Measurements from ENCODE around the gene S100A10.

S100A10 gene

GRCh38 chr1:152024223-152024622, 30.6 kb upstream of the S100A10 start:
- H3K9me3 ChIP-seq (ENCODE audit: insufficient read depth, low read length, severe bottlenecking): no peaks in the 10 kb centered on the region
- no peaks in the 10 kb centered on the region for H3K27me3 ChIP-seq (ENCODE audit: insufficient read depth, low read length, poor library complexity)
- DNase-seq: no peak
- H3K79me2 ChIP-seq (ENCODE audit: insufficient read depth, low read length): no peaks in the 10 kb centered on the region
- H3K36me3 ChIP-seq (ENCODE audit: insufficient read depth, low read length): no peaks in the 10 kb centered on the region
- no peak overlapping the region for H3K9ac ChIP-seq (ENCODE audit: low read depth, low read length)
- no peaks in the 10 kb centered on the region for H4K20me1 ChIP-seq (ENCODE audit: insufficient read depth, low read length)
- TF ChIP-seq CTCF (IDR thresholded peaks at IDR 0.05; ENCODE audit: borderline replicate concordance, extremely low read depth, low read length, poor library complexity, severe bottlenecking) (no peak), EZH2 (IDR thresholded peaks at IDR 0.05; ENCODE audit: borderline replicate concordance, low read depth, low read length, severe bottlenecking) (no peak)
- H3K4me1 ChIP-seq (ENCODE audit: insufficient read depth, low read length): peaks cover 6% of the 10 kb centered on the region
- no peak overlapping the region for H3K4me3 ChIP-seq (ENCODE audit: low read depth in 1 of 2, low read length in 2 of 2)
- no peak overlapping the region for H3K27ac ChIP-seq (ENCODE audit: low read length)
- no peak overlapping the region for H3K4me2 ChIP-seq (ENCODE audit: insufficient read depth, low read length)
- H2AFZ ChIP-seq (ENCODE audit: low read depth, low read length): no peak overlapping the region
- no peak for ATAC-seq (ENCODE audit: insufficient read depth, low read depth)

GRCh38 chr1:152023221-152023620, 29.6 kb upstream of the S100A10 start:
- no peaks in the 10 kb centered on the region for H3K27me3 ChIP-seq (ENCODE audit: insufficient read depth, low read length, poor library complexity)
- H3K4me3 ChIP-seq (ENCODE audit: low read depth in 1 of 2, low read length in 2 of 2): no peak overlapping the region
- H3K4me1 ChIP-seq (ENCODE audit: insufficient read depth, low read length): no peaks in the 10 kb centered on the region
- H3K36me3 ChIP-seq (ENCODE audit: insufficient read depth, low read length): no peaks in the 10 kb centered on the region
- ATAC-seq (ENCODE audit: insufficient read depth, low read depth) (no peak), DNase-seq (no peak)
- TF ChIP-seq EZH2 (IDR thresholded peaks at IDR 0.05; ENCODE audit: borderline replicate concordance, low read depth, low read length, severe bottlenecking) (no peak), CTCF (IDR thresholded peaks at IDR 0.05; ENCODE audit: borderline replicate concordance, extremely low read depth, low read length, poor library complexity, severe bottlenecking) (no peak)
- H3K9ac ChIP-seq (ENCODE audit: low read depth, low read length): no peak overlapping the region
- no peak overlapping the region for H3K27ac ChIP-seq (ENCODE audit: low read length)
- no peaks in the 10 kb centered on the region for H3K9me3 ChIP-seq (ENCODE audit: insufficient read depth, low read length, severe bottlenecking)
- H3K4me2 ChIP-seq (ENCODE audit: insufficient read depth, low read length): no peak overlapping the region
- H3K79me2 ChIP-seq (ENCODE audit: insufficient read depth, low read length): no peaks in the 10 kb centered on the region
- H4K20me1 ChIP-seq (ENCODE audit: insufficient read depth, low read length): no peaks in the 10 kb centered on the region
- no peak overlapping the region for H2AFZ ChIP-seq (ENCODE audit: low read depth, low read length)

- no peak overlapping the region for H3K9ac ChIP-seq (ENCODE audit: low read depth, low read length)
- no peak for DNase-seq
- no peak overlapping the region for H2AFZ ChIP-seq (ENCODE audit: low read depth, low read length)
- no peak overlapping the region for H3K4me2 ChIP-seq (ENCODE audit: insufficient read depth, low read length)
- H3K27ac ChIP-seq (ENCODE audit: low read length): no peak overlapping the region
- no peak overlapping the region for H3K4me3 ChIP-seq (ENCODE audit: low read depth in 1 of 2, low read length in 2 of 2)
- ATAC-seq (ENCODE audit: insufficient read depth, low read depth): no peak
- no peaks in the 10 kb centered on the region for H3K27me3 ChIP-seq (ENCODE audit: insufficient read depth, low read length, poor library complexity)
- no peaks in the 10 kb centered on the region for H3K79me2 ChIP-seq (ENCODE audit: insufficient read depth, low read length)
- no peaks in the 10 kb centered on the region for H4K20me1 ChIP-seq (ENCODE audit: insufficient read depth, low read length)
- no peaks in the 10 kb centered on the region for H3K36me3 ChIP-seq (ENCODE audit: insufficient read depth, low read length)
- H3K9me3 ChIP-seq (ENCODE audit: insufficient read depth, low read length, severe bottlenecking): no peaks in the 10 kb centered on the region
- H3K4me1 ChIP-seq (ENCODE audit: insufficient read depth, low read length): no peaks in the 10 kb centered on the region
- no peak for TF ChIP-seq EZH2 (IDR thresholded peaks at IDR 0.05; ENCODE audit: borderline replicate concordance, low read depth, low read length, severe bottlenecking)
- no peak for TF ChIP-seq CTCF (IDR thresholded peaks at IDR 0.05; ENCODE audit: borderline replicate concordance, extremely low read depth, low read length, poor library complexity, severe bottlenecking)
Measured at GRCh38 chr1:152022474-152022873, 28.8 kb upstream of the S100A10 start.

GRCh38 chr1:152021569-152021968, 27.9 kb upstream of the S100A10 start:
- Histone ChIP-seq H3K27me3 (ENCODE audit: insufficient read depth, low read length, poor library complexity) (no peaks in the 10 kb centered on the region), H3K9ac (ENCODE audit: low read depth, low read length) (no peak overlapping the region), H4K20me1 (ENCODE audit: insufficient read depth, low read length) (no peaks in the 10 kb centered on the region), H3K9me3 (ENCODE audit: insufficient read depth, low read length, severe bottlenecking) (no peaks in the 10 kb centered on the region), H3K4me3 (ENCODE audit: low read depth in 1 of 2, low read length in 2 of 2) (no peak overlapping the region), H3K4me2 (ENCODE audit: insufficient read depth, low read length) (no peak overlapping the region), H3K79me2 (ENCODE audit: insufficient read depth, low read length) (no peaks in the 10 kb centered on the region), H3K36me3 (ENCODE audit: insufficient read depth, low read length) (no peaks in the 10 kb centered on the region), H3K4me1 (ENCODE audit: insufficient read depth, low read length) (no peaks in the 10 kb centered on the region), H3K27ac (ENCODE audit: low read length) (no peak overlapping the region), H2AFZ (ENCODE audit: low read depth, low read length) (no peak overlapping the region)
- ATAC-seq (ENCODE audit: insufficient read depth, low read depth): no peak
- TF ChIP-seq CTCF (IDR thresholded peaks at IDR 0.05; ENCODE audit: borderline replicate concordance, extremely low read depth, low read length, poor library complexity, severe bottlenecking) (no peak), EZH2 (IDR thresholded peaks at IDR 0.05; ENCODE audit: borderline replicate concordance, low read depth, low read length, severe bottlenecking) (no peak)
- no peak for DNase-seq
